Stimulated activated CD8-positive, alpha-beta memory T cell treated with anti-CD3 and anti-CD28 coated beads, Interleukin-12 subunit alpha, Interleukin-12 subunit beta, amount 100 ng/mL, for 24 hours (primary cell): ENCODE results near the gene RAPGEF1.

ENCODE experiments used
- DNase-seq: peaks from one replicate; pipeline ENCODE4 v3.0.0-alpha.2; 2020; ENCODE audit errors: extremely low read depth

Gene RAPGEF1

DNA sequence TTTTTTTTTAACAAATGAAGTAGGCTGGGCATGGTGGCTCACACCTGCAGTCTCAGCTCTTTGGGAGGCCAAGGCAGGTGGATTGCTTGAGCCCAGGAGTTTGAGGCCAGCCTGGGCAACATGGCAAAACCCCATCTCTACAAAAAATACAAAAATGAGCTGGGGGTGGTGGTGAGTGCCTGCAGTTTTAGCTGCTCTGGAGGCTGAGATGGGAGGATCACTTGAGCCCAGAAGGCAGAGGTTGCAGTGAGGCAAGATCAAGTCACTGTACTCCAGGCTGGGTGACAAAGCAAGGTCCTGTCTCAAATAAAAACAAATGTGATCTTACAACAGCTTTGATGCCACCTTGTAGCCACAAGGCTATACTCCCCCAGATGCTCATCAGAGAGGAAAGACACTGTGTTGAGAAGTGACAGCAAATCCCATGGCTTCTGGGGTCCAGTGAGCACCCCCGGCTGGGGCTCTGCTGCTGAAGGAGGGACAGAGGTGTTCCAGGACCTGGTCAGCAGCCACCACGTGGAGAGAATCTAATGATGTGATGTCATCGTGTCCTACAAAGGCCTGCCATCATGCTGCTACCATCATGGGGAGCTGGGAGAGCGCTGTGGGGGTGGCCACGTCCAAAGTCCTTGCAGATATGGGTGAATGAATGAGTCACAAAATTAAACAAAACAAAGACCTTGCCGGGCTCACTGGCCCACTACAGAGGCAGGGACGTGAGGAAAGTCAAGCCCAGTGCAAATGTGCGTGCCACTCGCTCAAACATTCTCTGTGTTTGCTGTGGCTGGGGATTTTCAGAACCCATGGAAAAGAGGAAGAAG, 133.9 kb downstream of the RAPGEF1 start:
- no peak for DNase-seq

- no peak for DNase-seq
These were observed 136.0 kb downstream of the RAPGEF1 start for GRCh38 chr9:131603711-131604439.

DNA sequence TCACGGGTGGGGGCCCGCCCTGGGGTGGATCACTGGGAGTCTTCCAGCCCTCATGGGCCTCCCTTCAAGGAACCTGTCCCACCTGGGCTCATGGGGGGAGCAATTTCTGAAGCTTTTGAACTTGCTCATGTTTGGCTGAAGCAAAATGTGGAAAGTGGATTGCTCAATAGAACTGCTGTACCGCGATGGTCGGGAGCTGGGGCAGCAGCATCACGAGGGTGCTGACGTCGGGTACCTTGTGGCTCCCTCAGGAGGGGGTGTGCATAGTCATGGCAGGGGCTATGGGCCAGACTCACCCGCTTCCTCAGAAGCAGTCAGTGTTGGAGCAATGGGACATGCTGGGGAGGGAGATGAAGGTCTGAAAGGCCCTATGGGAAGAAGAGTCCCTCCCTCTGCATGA, 136.7 kb downstream of the RAPGEF1 start:
- no peak for DNase-seq

GRCh38 chr9:131601683-131602181, 138.1 kb downstream of the RAPGEF1 start:
- no peak for DNase-seq

- no peak for DNase-seq
These were observed 141.8 kb downstream of the RAPGEF1 start for GRCh38 chr9:131598121-131598520.

- DNase-seq: no peak
These were observed 142.6 kb downstream of the RAPGEF1 start for GRCh38 chr9:131597246-131597645.

GRCh38 chr9:131596430-131596743, 143.5 kb downstream of the RAPGEF1 start:
- no peak for DNase-seq

DNA sequence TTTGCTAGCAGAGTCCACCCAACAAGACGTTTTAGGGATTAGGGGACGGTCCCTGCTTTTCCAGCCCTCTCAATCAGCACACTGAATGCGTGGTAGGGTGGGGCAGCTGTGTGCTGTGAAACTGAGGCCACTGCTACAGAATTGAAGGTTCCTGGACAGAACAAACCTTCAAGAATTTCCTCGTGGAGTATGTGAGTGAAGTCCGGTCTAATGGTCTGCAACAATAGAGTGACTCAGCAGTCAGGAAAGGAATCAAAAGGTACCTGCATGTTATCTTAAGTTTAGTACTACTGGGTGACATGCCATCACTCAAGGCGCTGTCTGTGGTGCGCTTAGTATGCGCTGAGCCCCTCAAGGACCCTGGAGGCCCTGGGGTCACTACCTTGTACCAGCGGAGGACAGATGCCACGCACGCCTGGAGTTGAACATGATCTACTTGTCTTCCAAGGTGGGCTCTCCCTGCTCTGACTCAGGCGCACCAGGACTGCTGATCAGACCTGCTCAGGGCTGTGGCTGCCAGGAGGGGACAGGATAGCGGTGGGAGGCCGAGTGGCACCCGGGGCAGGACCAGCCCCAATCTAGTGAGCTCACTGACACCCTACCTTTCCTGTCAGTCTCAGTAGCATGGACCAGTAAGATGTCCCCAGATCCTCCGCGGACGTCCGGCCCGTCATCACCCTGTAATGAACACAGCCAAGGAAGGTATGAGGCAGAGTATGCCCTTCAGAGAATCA, 144.0 kb downstream of the RAPGEF1 start:
- no peak for DNase-seq

DNA sequence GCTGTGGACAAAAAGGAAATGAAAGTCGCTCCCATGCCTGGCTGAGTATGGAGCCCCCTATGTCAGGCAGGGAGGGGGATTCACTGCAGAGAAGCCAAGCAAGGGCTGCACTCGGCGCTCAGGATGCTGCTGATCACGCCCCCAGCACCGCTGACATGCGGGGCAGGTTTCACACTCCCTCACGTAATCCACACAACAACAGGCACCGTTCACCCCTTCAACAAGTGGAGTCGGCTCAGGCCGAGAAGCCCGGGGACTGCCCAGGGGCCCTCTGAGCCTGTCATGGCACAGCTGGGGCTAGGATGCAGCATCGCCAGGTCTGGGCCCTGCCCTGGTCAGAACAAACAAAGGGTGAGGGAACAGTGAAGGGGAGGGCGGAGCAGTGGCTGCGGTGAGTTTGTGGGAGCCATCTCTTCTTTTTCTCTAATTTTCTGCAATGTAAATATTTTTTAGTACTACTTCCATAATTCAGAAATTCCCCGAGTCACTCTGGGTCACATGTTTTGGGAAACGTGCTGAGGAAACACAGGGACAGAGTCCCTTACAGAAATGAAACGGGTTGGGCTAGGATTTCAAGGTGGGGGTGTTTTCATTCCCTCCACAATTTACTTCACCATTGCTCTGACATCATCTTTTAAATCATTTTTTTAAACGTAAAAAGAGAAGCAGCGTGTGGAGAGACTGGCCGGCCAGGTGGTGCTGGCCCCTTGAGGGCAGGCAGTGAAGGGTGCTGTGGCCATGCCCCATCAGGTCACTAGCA, 144.8 kb downstream of the RAPGEF1 start:
- no peak for DNase-seq

DNA sequence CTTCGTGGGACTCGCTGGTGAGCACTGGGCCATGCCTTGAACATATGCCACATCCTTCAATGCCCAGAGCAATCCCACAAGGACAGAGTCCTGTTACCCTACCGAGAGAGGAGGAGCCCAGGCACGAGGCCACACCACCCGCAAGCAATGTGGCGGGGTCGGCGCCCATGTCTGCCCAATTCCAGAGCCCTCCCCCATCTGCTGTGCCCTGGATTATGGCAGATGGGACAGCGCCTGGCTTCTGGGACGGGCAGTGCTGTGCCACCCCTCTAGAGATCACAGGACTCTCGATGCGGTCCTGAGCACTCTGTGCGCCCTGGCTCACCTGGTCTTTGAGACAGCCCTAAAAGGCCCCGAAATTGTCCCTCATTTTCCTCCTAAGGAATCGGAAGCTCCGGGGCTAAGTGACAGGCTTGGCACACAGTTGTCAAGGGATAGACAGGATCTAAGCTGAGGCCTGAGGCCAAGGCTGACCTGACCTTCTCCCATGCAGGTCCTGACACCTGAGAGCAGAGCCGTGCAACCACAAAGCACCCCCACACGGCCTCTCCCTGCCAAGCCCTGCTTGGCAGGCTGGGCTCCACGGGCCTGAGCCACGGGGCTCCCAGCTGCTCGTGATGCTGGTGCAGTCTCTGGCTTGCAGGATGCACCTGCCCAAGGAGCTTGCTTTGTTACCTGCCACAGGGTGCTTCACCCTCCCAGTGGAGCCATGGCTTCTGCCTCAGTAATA, 145.8 kb downstream of the RAPGEF1 start:
- DNase-seq: no peak

DNA sequence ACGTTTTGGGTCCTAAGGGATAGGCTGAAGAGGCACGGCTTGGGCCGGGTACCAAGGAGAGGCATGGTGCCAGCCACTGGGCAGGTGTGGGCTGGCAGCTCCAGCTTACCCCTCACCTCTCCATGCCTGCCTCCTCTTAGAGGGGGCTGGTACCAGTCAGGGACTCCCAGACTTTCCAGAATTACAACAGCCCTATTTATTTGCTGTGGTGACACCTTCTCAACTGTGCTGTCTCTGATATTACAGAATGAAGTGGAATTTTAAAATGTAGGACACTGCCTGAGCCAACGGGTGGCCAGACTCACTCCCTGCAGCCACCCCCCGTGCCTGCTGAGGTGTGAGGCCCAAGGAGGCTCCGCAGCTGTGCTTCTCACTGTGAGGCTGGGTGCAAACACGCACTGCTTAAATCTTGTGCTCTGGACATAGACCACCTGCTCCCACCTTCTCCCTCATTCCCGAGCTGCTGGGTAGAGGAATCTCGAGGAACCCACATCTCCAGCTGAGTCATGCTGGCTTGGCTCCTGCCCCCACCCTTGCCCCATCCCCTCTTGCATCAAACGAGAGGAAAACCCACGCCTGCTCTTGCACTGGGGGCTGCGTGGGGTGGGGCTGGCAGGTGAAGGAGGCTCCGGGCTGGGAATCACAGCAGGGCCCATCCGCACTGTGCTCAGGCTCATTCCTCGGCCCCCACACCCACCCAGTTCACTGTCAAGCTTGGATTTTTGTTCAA, 146.6 kb downstream of the RAPGEF1 start:
- DNase-seq: no peak

GRCh38 chr9:131591845-131592208, 148.0 kb downstream of the RAPGEF1 start:
- no peak for DNase-seq

DNA sequence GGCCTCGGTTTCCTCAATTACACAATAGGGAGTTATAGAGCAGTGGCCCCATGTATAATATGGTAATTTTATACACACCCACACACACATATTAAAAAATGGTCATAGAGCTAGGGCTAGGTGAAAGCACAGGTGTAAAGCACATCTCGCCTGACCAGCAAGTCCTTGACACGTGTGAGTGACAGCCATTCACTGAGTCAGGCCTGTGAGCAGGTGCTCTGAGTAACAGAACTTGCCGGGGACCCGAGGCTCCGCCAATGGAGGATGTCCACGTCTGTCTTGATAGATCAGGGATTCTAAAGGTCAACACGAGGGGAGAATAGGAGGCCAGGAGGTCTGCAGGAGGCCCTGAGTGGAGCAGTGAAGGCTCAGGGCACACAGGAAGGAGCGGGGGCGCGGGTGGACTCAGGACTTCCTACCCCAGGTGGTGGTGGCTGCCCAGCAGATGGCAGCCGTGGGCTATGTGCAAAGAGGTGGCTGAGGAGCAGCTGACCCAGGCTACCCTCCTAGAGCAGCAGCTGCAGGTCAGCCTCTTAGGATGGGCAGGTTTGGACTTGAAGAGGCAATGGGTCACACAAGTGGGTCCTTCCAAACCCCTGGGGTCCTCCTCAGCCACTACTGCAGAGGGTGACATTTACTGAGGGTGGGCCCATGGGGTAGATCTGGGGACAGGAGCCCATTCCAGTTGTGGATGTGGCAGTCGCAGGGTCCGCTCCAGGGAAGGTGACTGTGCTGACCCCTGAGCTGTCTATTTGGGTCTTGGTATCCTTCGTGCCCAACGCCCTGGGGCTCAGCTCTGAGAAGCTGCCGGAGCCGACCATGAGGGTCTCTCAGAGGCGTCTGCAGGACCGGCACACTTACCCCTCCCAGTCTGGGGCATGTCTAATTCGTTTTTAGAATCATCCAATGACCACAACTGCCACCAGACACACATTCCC, 148.7 kb downstream of the RAPGEF1 start:
- peak; percentile 43 for DNase-seq

DNA sequence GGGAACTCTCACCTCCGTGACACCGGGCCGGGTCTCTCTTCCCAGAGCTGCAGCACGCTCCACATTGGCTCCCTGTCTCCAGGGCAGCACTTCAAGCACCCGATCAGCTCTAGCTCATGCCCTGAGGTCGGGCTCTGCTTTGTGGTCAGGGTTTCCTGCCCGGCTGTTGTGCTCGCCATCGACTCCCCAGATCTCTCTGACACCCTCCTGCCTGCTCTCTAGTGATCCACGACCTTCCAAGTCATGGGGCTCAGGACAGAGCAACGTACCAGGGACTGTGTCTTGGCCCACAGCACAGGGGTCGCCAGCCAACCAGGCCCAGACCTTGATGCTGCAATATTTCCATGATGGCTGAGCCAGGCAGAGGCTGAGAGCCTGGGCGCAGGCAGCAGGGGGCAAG, 149.4 kb downstream of the RAPGEF1 start:
- no peak for DNase-seq

DNA sequence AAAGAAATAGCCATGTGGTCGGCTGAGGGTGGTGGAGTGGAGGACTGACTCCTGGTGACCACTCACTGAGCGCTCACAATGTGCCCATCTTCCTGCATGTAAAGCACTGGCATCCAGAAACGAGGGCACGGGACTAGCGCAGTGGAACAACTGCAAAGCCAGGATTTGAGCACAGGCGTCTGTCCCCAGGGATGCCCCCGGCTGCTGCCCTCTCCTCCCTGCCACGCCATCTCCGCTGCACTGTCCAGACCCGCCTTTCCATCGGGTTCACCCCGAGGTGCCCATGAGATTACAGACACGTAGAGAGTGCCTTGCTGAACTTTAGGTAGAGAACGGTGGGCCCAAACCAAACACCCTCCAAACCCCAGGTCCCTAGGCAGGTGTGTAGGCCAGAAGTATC, 149.9 kb downstream of the RAPGEF1 start:
- no peak for DNase-seq

DNA sequence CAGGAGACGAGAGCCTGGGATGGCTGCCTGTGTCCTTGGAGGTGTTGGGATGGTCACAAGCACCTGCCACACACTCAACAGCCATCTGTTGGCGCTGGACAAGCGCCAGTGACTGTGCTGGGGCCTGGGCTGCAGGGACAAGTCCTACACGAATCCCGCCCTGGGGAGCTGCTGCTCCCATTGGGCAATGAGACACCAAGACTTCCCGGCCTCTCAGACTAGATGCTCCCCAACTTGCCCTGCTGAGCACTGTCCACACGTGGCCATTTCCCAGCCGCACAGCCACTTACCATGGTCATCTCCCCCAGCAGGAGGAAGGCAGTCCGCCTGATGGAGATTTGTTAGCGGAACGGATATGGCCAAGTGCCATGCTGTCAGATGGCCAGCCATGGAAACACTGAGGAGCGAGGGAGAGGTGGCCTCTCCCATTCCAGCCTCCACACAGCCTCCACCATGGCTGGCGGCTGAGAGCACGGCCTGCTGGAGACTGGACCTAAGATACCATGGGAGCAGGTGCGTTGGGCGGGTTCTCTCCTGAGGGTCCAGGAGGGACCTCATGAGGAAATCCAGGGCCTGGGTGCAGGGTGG, 150.7 kb downstream of the RAPGEF1 start:
- no peak for DNase-seq

GRCh38 chr9:131588396-131588795, 151.5 kb downstream of the RAPGEF1 start:
- no peak for DNase-seq

- no peak for DNase-seq
These were observed 152.0 kb downstream of the RAPGEF1 start for GRCh38 chr9:131587906-131588305.

- DNase-seq: no peak
These were observed 152.5 kb downstream of the RAPGEF1 start for GRCh38 chr9:131587331-131587730.
